Fibroblast of skin of left quadriceps (primary cell): ENCODE measurements around the gene GAPDH.
"Not testable (repeated sequence)": the region's sequence is repeated elsewhere in the genome, so short reads cannot be mapped to it uniquely, and the experiment has no call there.

Source experiments
- DNase-seq, 2 experiments: peaks; one replicate each; pipeline ENCODE4 v3.0.0-alpha.2; 2013; ENCODE audit warnings: low read depth in 2 of 2

GAPDH gene

GRCh38 chr12:6533923-6534694 lies at the start of gene GAPDH:
TSS of gene GAPDH (plus strand) at chr12:6534517. CDS start at chr12:6534833, 316 bp downstream.
- peak; percentile 96 to 97 for DNase-seq

GRCh38 chr12:6488240-6488639 lies 46.1 kb upstream of the GAPDH start:
- DNase-seq, result no peak

- no peak for DNase-seq
These were observed 44.9 kb upstream of the GAPDH start for GRCh38 chr12:6489449-6489848.

- DNase-seq, result not testable (repeated sequence)
These were observed 43.6 kb upstream of the GAPDH start for GRCh38 chr12:6490673-6491072.

GRCh38 chr12:6492838-6493496 lies 41.4 kb upstream of the GAPDH start, which contains the start of gene MRPL51:
TSS of gene MRPL51 (minus strand) at chr12:6493262. CDS start at chr12:6493136, 126 bp downstream.
- peak; percentile 80 to 83 for DNase-seq

- peak; percentile 87 to 88 for DNase-seq
These were observed 40.6 kb upstream of the GAPDH start, which contains the start of gene NCAPD2 for GRCh38 chr12:6493497-6494257. TSS of gene NCAPD2 (plus strand) at chr12:6494102. CDS start at chr12:6495099, 997 bp downstream.

GRCh38 chr12:6494258-6494743 lies 40.0 kb upstream of the GAPDH start:
- no peak for DNase-seq

- no peak for DNase-seq
These were observed 39.3 kb upstream of the GAPDH start for GRCh38 chr12:6494968-6495367.

GRCh38 chr12:6497291-6497690 lies 37.0 kb upstream of the GAPDH start:
- DNase-seq, result not testable (repeated sequence)

GRCh38 chr12:6500466-6500865 lies 33.9 kb upstream of the GAPDH start:
- no peak for DNase-seq

GRCh38 chr12:6507102-6507998 lies 27.0 kb upstream of the GAPDH start:
- no peak for DNase-seq

- DNase-seq, result no peak
These were observed 26.2 kb upstream of the GAPDH start for GRCh38 chr12:6508087-6508486.

- DNase-seq, result no peak
These were observed 14.1 kb upstream of the GAPDH start for GRCh38 chr12:6520186-6520585.

- DNase-seq, result no peak
These were observed 12.1 kb upstream of the GAPDH start for GRCh38 chr12:6522193-6522592.

GRCh38 chr12:6523708-6524107 lies 10.6 kb upstream of the GAPDH start:
- no peak for DNase-seq

GRCh38 chr12:6524648-6525047 lies 9.7 kb upstream of the GAPDH start:
- no peak for DNase-seq

GRCh38 chr12:6526201-6526600 lies 8.1 kb upstream of the GAPDH start:
- DNase-seq, result no peak

- DNase-seq, result no peak
These were observed 7.4 kb upstream of the GAPDH start for GRCh38 chr12:6526766-6527525.

- DNase-seq, result no peak
These were observed 6.6 kb upstream of the GAPDH start for GRCh38 chr12:6527711-6528110.

- no peak for DNase-seq
These were observed 5.6 kb upstream of the GAPDH start for GRCh38 chr12:6528539-6529235.
